ENCODE measurements around the gene ATAD3B.
"Not testable (repeated sequence)": the region's sequence is repeated elsewhere in the genome, so short reads cannot be mapped to it uniquely, and the experiment has no call there.

ATAD3B gene

GRCh38 chr1:1433804-1434130 is 37.8 kb upstream of the ATAD3B start:
- DNase-seq: no peak

DNA sequence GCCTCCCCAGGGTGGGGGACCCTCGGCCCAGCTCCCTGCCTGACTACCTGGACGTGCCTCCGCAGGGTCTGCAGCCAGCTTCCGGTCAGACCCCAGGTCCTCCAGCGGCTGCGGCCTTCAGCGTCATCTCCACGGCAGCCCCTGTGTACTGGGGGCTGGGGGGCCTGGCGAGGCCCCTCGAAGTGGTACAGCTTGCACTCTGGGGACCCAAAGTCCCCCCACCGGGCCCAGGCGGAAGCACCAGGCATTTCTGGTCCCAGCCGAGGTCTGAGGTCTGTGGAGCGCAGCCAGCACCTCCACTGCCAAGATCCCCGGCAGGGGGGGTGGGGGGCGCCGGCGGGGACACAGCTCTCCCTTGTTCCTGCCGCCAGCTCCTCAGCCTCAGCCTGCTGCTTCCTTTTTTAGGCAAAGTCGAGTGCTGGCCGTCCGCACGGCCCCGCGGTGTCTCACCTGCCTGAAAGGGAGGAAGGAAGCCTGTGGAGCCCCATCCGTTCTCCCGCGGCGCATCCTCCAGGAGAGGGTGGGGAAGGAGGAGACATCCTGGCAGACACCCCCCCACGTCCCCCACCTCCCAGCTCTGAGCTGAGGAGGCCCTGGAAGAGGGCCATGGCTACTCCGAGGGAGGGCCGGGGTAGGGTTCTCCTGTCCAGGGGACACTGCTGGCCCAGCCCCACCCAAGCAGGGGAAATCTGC is 37.3 kb upstream of the ATAD3B start:
- DNase-seq: no peak

DNA sequence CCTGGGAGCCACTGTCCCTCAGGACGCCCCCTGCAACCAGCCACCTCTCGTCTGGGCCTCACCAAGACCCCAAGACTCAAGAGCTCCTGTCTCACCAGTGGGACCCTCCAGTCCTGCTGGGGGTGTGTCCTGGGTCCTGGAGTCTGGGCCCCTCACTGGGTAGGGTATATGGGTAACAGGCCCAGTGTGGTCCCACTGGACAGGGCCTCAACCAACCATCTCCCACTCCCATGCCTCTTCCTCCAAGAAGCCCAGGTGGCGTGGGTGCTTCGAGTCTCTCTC is 36.8 kb upstream of the ATAD3B start:
- DNase-seq: no peak

GRCh38 chr1:1435106-1435903 is 36.3 kb upstream of the ATAD3B start, which contains the start of gene VWA1:
Gene VWA1 (plus strand): TSS chr1:1435690. CDS start chr1:1435749, 59 bp downstream.
- peak; percentile 54 to 56 for DNase-seq

GRCh38 chr1:1435911-1436629 is 35.5 kb upstream of the ATAD3B start:
- no peak for DNase-seq

GRCh38 chr1:1436630-1437032 is 34.9 kb upstream of the ATAD3B start:
- DNase-seq: no peak

DNA sequence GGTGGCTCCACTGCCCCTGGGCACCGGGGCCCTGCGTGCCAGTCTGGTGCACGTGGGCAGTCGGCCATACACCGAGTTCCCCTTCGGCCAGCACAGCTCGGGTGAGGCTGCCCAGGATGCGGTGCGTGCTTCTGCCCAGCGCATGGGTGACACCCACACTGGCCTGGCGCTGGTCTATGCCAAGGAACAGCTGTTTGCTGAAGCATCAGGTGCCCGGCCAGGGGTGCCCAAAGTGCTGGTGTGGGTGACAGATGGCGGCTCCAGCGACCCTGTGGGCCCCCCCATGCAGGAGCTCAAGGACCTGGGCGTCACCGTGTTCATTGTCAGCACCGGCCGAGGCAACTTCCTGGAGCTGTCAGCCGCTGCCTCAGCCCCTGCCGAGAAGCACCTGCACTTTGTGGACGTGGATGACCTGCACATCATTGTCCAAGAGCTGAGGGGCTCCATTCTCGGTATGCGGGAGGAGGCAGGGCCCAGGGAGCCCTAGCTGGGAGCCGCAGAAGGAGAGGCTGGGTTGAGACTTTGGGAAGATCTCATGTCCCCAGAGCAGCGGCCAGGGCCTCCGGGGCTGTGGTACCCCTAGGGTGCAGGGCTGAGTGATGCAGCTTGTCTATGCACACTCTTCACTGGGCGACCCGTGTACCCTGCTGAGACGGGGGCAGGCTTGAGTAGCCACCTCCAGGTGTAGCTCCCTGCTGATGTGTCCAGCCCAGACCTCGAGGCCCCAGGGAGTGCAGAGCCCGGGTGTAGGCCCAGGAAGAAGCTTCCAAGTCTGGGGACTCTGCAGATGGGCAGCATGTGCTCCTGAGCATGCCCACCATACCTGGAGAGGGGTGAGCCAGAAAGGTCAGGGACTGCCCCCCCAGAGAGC is 34.3 kb upstream of the ATAD3B start:
- DNase-seq: no peak

- no peak for DNase-seq
Observed at GRCh38 chr1:1437904-1438376, 33.6 kb upstream of the ATAD3B start.

DNA sequence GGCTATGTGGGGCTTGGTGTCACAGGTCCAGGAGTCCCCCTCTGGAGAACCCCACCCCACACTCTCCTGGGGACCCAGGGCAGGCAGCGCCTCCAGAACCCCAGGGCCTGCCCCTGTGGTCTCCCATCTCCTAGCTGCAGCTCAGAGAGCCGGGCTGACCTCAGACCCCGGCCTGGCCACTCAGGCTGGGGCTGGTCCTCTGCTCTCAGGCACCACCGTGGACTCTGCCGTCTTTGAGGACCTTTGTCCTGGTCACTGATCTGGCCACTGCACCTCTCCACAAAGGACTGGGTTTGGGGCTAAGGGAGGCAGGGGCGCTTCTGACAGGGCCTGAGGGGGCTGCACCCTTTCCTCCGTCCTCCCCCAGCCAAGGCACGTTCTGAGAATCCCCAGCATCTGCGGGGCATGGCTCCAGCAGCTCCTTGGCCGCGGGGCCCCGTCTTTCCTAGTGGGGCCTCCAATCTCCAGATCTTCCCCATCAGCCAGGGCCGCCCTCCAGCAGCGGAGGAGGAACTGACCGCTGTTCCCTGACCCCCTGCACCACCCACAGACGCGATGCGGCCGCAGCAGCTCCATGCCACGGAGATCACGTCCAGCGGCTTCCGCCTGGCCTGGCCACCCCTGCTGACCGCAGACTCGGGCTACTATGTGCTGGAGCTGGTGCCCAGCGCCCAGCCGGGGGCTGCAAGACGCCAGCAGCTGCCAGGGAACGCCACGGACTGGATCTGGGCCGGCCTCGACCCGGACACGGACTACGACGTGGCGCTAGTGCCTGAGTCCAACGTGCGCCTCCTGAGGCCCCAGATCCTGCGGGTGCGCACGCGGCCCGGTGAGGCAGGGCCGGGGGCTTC is 32.8 kb upstream of the ATAD3B start:
- no peak for DNase-seq

DNA sequence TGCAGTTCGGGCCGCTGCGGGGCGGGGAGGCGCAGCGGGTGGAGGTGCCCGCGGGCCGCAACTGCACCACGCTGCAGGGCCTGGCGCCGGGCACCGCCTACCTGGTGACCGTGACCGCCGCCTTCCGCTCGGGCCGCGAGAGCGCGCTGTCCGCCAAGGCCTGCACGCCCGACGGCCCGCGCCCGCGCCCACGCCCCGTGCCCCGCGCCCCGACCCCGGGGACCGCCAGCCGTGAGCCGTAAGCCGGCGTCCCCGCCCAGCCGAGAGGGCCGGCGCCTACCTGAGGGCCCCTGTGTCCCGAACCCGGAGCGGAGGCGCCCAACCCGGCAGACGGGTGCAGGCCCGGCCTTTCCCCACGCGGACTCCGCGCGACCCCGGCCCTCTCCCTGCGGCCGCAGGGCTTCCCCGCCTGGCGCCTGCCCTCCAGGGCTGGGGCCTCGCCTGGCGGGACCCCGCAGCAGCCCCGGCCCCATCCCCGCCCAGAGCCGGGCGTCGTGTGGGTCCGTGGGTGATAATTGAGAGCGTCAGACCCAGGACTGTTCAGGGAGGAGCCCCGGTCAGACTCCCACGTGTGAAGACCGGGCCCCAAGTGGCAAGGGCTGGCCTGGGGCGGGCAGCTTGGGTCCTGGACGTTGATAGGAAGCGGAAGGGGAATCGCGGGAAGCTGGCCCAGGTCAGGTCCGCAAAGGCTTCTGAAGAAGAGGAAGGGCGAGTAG is 31.9 kb upstream of the ATAD3B start:
- DNase-seq: no peak

DNA sequence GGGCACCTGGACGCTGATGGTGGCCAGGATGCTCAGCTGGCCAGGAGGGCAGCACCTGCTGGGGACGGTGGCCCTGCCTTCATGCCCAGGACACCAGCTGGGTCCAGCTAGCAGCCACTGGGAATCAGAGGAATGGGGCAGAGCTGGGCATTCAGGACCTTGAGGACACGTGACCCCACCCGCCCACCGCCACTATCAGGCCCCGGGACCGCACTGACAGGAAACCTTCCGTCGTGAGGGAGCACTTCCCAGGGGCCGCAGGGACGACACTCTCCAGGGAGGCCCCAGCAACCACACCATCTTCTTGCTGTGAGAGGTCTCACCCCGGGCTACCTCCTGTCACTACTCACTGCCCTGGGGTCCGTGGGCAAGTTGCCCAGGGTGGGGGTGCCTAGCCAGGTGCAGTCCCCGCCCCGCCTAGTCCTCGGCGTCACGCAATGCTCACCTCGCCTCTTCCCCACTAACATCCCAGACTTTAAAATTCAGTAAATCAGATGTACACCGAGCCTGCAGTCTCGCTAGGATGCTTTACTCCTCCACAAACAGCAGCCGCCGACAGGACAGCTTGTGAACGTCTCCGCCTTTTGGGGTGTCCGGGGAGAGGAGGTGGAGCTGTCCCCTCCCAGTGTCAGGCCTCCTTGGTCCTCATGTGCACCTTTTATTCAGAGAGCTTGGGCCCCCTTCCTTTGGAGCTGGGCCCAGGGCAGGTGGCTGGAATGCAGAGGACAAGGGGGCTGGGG is 31.1 kb upstream of the ATAD3B start:
- no peak for DNase-seq

DNA sequence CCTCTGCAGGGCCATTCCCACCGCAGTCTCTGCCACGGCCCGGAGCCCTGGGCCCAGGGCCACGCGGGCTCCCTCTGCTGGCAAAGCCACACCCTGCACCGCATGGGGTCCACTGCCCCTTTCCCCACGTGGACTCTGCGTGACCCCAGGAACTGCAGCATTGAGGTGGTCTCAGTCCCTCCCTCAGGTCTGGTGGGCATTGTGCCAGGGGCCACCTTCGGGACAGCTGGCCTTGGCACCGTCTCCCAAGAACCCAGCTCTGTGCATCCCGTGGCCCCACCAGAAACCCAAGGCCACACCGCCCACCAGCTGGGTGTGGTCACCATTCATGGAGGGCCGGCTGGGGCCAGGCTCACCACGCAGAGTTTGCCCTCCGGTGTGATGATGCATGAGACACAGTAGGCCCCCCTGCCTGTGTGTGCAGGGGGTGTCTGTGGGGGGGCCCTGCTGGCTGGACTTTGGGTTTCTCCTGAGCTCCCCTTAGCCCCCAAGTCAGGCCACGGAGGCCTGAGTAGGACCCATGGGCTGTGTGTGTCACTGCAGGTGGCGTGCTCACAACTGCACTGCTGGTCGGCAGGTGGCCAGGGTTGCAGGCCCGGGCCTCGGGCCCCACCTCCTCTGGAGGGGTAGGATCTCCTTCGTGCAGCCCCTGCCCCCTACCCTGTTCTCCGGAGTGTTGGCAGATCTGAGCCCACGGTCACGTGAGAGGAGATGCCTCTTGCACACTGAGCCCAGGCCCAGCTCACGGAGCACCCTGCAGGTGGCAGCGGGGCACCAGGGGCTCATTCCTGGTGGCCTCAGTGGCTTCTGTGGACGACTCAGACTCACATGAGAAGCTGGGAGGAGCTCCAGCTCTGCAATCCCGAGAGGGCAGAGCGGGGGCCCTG is 30.3 kb upstream of the ATAD3B start:
- DNase-seq: peak; percentile 43 to 47

GRCh38 chr1:1442069-1442770 is 29.3 kb upstream of the ATAD3B start:
- no peak for DNase-seq

GRCh38 chr1:1446631-1447030 is 24.9 kb upstream of the ATAD3B start:
- not testable (repeated sequence) for DNase-seq

GRCh38 chr1:1449099-1449739 is 22.3 kb upstream of the ATAD3B start, which contains the start of gene ATAD3C:
Gene ATAD3C (plus strand): TSS chr1:1449689. CDS start chr1:1450684, 995 bp downstream.
- no peak for DNase-seq

GRCh38 chr1:1450616-1451015 is 20.9 kb upstream of the ATAD3B start:
- not testable (repeated sequence) for DNase-seq

DNA sequence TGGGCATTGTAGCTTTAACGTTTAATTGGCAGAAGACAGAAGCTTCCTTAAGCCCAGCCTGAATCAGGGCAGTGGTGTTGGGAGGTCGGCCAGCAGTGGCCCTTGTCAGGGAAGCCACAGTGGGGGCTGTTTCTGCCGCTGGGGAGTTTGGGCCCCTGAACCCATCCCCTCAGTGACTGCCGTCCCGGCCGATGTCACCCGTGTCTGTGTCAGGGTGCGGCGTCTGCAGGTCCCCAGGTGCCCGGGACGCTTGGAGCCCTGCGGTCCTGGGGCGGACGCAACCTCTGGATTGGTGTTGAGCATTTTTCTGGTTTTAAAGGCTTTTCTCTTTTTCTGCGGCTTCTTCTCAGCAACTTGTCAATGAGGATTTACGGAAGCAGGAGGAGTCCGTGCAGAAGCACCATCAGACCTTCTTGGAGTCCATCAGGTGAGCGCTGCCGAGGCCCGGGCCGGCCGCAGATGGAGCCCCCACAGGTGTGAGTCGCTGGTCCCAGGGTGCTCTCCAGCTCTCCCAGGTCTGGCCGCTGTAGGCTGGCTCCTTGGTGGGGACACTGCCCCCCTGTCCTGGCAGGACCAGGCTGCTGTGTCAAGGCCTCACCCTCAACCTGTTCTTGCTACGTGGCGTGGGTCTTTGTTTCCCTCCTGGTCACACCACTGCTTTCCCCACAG is 19.7 kb upstream of the ATAD3B start:
- no peak for DNase-seq

GRCh38 chr1:1452365-1452739 is 19.2 kb upstream of the ATAD3B start:
- not testable (repeated sequence) for DNase-seq

Measured in CD4-positive, alpha-beta T cell treated with Interleukin-4 for 1 hour (primary cell).